GM04504 (cell line): ENCODE results near the gene CDC42EP2.

Experiments
- DNase-seq: peaks from one replicate; pipeline ENCODE4 v3.0.0-alpha.2; 2012; ENCODE audit warnings: low read depth

Gene CDC42EP2

DNA sequence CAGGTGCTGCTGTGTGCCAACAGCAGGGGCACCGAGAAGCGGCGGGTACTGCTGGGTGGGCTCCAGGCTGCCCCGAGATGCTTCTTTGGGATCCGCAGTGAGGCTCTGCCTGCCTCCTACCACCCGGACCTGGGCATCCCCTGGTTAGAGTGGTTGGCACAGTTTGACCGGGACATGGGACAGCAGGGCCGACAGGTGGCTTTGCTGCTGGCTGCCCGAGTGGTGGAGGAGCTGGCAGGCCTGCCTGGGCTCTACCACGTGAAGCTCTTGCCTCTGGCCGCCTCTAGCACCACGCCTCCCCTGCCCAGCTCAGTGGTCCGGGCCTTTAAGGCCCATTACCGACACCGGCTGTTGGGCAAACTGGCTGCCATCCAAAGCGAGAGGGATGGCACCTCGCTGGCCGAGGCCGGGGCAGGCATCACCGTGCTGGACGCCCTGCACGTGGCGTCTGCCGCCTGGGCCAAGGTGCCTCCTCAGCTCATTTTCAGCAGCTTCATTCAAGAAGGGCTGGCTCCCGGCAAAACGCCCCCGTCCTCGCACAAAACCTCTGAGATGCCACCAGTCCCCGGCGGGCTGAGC lies 41.8 kb downstream of the CDC42EP2 start:
- DNase-seq: no peak

DNA sequence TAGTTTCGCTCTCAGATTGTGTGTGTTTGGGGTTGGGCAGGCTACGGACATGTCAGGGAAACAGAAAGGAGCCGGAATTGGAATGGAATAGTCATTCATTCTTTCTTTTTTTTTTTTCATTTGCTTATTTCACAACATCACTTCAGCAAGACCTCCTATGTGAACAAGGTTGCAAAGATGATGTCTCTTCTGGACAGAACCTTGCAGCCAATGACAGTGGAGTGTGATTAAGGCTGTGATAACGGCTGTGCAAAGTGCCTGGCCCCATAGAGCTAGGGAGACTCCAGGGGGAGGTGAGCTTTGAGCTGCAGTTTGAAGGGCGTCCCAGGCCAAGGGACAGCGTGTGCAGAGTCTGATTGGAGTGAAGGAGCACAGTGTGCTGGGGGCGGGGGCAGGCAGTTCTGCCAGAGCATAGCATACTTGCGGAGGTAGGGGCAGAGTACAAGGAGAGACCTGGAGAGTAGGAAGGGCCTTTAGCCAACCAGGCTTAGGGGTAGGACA lies 43.2 kb downstream of the CDC42EP2 start:
- DNase-seq: no peak

DNA sequence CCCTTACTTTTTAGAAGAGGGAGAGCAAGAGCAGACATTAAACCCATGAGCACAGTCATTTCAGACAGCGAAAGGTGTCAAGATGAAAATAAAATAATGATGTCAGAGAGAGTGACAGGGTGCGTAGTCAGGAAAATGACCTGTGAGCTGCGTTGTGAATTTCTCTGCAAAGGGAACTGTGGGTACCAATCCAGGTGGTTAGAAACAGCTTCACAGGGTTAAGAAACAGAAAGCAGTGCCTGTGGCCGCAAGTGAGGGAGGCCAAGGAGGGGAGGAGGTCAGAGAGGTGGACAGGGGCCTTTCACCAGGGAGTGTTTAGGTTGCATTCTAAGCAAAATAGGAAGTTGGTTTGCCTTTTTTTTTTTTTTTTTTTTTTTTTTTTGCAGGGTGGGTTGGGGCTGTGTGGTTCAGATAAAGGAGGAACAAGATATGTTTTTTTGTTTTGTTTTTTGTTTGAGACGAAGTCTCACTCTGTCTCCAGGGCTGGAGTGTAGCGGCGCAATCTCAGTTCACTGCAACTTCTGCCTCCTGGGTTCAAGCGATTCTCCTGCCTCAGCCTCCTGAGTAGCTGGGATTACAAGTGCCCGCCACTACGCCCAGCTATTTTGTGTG lies 47.8 kb downstream of the CDC42EP2 start:
- DNase-seq: no peak

- no peak for DNase-seq
Measured at GRCh38 chr11:65362966-65363365, 48.3 kb downstream of the CDC42EP2 start.

DNA sequence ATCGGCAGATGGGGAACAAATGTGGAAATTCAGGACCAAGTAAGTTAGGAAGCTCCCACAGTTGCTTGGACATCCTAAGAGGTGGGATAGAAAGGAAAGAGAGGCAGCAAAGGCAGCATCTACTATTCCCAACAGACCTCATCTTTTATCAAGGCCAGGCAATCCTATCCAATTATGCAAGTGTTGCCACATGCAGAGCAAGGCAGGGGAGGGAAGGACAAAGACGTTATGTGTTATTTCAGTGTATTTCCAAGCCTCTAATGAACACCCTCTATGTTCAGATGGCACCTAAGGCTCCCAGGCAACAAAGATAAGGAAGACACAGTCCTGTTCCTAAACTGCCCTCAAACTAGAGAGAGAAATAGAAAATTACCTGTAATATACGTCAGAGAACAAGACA lies 49.1 kb downstream of the CDC42EP2 start:
- DNase-seq: no peak

DNA sequence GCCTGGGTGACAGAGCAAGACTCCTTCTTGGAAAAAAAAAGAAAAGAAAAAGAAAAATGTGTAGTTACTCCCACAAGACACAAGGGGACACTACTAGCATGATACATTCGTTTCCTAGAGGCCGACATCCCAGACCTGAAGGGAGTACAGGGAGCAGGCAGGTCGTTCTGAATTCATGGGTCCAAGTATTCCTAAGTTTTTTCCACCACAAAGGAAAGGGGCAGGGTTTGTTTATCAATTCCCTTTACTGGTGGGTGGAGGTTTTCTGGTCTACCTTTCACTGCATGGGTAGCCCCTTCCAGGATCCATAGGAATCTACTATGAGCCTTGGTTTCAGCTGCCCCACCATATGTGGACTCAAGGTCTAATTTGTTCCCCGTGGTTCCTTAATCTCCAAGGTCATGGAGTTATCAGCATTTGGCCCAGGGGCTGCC lies 51.7 kb downstream of the CDC42EP2 start:
- DNase-seq: peak; percentile 61

GRCh38 chr11:65370659-65371049 lies 56.0 kb downstream of the CDC42EP2 start:
- no peak for DNase-seq
